Activated T-helper 17 cell treated with anti-CD3 and anti-CD28 coated beads, Interleukin-2, amount 50 U/mL, for 72 hours (primary cell): ENCODE data around the gene DNAJC17. TPM values are rescaled to one million over a fixed set of nuclear protein-coding genes. Genes with fewer than 3 reads are reported as not detected.

Experiments
- ATAC-seq: fragments of 150-1000 bp; cut with Tn5 transposase; replicated peaks from 2 replicates; pipeline ENCODE4 v1.10.0; 2021; ENCODE audit warnings: mild to moderate bottlenecking, moderate library complexity
- H3K27ac Mint-ChIP-seq: one replicate; pipeline ENCODE4 v1.8.0; 2022; ENCODE audit warnings: mixed read lengths
- H3K27me3 Mint-ChIP-seq: one replicate; pipeline ENCODE4 v1.8.0; 2022; ENCODE audit warnings: mixed read lengths
- H3K36me3 Mint-ChIP-seq: one replicate; pipeline ENCODE4 v1.8.0; 2022; ENCODE audit warnings: low read depth, mild to moderate bottlenecking, mixed read lengths
- H3K4me1 Mint-ChIP-seq: one replicate; pipeline ENCODE4 v1.8.0; 2022; ENCODE audit warnings: mixed read lengths
- H3K4me3 Mint-ChIP-seq: one replicate; pipeline ENCODE4 v1.8.0; 2022; ENCODE audit warnings: mild to moderate bottlenecking, mixed read lengths
- H3K9me3 Mint-ChIP-seq: one replicate; pipeline ENCODE4 v1.8.0; 2022; ENCODE audit warnings: mixed read lengths
- total RNA-seq, 2 donors: library from RNA; stranded (reverse); gene quantifications; one replicate each; pipeline ENCODE4 v1.2.3, GENCODE V29; 2022

Gene DNAJC17
- total RNA-seq, 2 donors from 2014 or later = 30.3 to 34.3 TPM

- H3K27ac Mint-ChIP-seq = peak overlapping the region; percentile 97
- H3K9me3 Mint-ChIP-seq = no peaks in the 10 kb centered on the region
- no peaks in the 10 kb centered on the region for H3K27me3 Mint-ChIP-seq
- peaks cover 33% of the 10 kb centered on the region for H3K36me3 Mint-ChIP-seq
- H3K4me1 Mint-ChIP-seq = peaks cover 20% of the 10 kb centered on the region
- ATAC-seq = no peak
- H3K4me3 Mint-ChIP-seq = peak overlapping the region; percentile 90
Observed at GRCh38 chr15:40755812-40756208, 51.5 kb downstream of the DNAJC17 start.

- peak; percentile 93 for ATAC-seq
- H3K27me3 Mint-ChIP-seq = no peaks in the 10 kb centered on the region
- H3K36me3 Mint-ChIP-seq = peaks cover 40% of the 10 kb centered on the region
- peak within 1 kb of the TSS; percentile 90 for H3K4me3 Mint-ChIP-seq
- peak within 1 kb of the TSS; percentile 97 for H3K27ac Mint-ChIP-seq
- no peaks in the 10 kb centered on the region for H3K9me3 Mint-ChIP-seq
- H3K4me1 Mint-ChIP-seq = peaks cover 20% of the 10 kb centered on the region
Observed at GRCh38 chr15:40754883-40755811, 52.1 kb downstream of the DNAJC17 start, which contains the start of gene RMDN3. TSS of gene RMDN3 (minus strand) at chr15:40755254. CDS start at chr15:40754783, 471 bp downstream.

- peak; percentile 6 for ATAC-seq
- Mint-ChIP-seq H3K4me1 (peaks cover 20% of the 10 kb centered on the region), H3K4me3 (peak overlapping the region; percentile 90), H3K9me3 (no peaks in the 10 kb centered on the region), H3K36me3 (peaks cover 46% of the 10 kb centered on the region), H3K27me3 (no peaks in the 10 kb centered on the region), H3K27ac (peak overlapping the region; percentile 75)
Observed at GRCh38 chr15:40754574-40754882, 52.7 kb downstream of the DNAJC17 start.

- Mint-ChIP-seq H3K9me3 (no peaks in the 10 kb centered on the region), H3K27ac (peak overlapping the region; percentile 52), H3K4me1 (peaks cover 20% of the 10 kb centered on the region), H3K27me3 (no peaks in the 10 kb centered on the region), H3K36me3 (peaks cover 66% of the 10 kb centered on the region), H3K4me3 (no peak overlapping the region)
- ATAC-seq = no peak
Observed at GRCh38 chr15:40751745-40752144, 55.5 kb downstream of the DNAJC17 start.

DNA sequence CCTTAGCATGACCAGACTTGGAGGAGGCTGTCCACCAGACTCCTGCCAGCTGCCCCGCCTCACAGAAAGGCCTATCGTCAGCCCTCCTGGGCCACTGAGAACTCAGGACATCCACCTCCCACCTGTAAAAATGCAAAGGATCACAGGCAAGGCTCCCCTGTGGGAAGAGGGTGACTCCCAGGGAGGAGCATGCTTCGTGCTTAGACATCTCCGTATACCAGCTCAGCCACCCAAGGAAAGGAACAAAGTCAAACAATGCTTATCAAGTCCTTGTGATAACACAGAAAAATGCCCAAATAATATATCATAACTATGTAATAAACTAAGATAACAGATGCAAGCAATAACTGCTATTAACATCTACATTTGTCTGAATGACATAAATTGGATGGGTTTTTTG is 56.4 kb downstream of the DNAJC17 start:
- H3K9me3 Mint-ChIP-seq = no peaks in the 10 kb centered on the region
- H3K4me3 Mint-ChIP-seq = no peak overlapping the region
- H3K27ac Mint-ChIP-seq = peak overlapping the region; percentile 52
- H3K4me1 Mint-ChIP-seq = peaks cover 20% of the 10 kb centered on the region
- no peak for ATAC-seq
- H3K36me3 Mint-ChIP-seq = peaks cover 72% of the 10 kb centered on the region
- no peaks in the 10 kb centered on the region for H3K27me3 Mint-ChIP-seq

GRCh38 chr15:40749151-40749630 is 58.1 kb downstream of the DNAJC17 start:
- Mint-ChIP-seq H3K4me3 (no peak overlapping the region), H3K27me3 (no peaks in the 10 kb centered on the region), H3K4me1 (peaks cover 26% of the 10 kb centered on the region), H3K27ac (peak overlapping the region; percentile 58), H3K36me3 (peaks cover 88% of the 10 kb centered on the region), H3K9me3 (no peaks in the 10 kb centered on the region)
- ATAC-seq = no peak

- Mint-ChIP-seq H3K27me3 (no peaks in the 10 kb centered on the region), H3K36me3 (peaks cover 85% of the 10 kb centered on the region), H3K4me3 (no peak overlapping the region), H3K27ac (peak overlapping the region; percentile 48), H3K4me1 (peaks cover 23% of the 10 kb centered on the region), H3K9me3 (no peaks in the 10 kb centered on the region)
- ATAC-seq = no peak
Observed at GRCh38 chr15:40747685-40748631, 59.3 kb downstream of the DNAJC17 start.

DNA sequence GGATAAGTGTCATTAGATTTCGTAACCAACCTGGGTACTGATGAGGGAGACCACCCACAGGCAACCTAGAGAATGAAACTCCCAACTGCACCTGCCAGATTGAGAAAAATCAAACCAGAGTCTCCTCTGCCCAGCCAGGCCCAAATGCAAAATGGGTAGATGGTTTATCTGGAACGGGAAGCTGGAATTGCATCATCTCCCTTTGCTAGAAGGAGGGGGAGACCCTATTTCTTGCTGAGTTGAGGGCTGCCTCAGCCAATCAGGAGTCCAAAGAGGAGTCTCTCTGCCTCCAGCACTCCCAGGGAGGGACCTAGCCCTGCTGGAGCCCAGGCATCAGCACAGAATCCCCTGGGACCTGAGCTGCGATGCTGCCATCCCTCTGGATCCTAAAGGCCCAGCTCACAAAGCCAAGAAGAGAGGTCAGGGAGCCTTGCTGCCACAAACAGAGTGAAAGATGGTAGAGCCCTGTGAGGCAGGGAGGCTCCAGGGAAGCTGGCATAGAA is 60.3 kb downstream of the DNAJC17 start:
- Mint-ChIP-seq H3K4me3 (no peak overlapping the region), H3K36me3 (peaks cover 85% of the 10 kb centered on the region), H3K9me3 (no peaks in the 10 kb centered on the region), H3K27me3 (no peaks in the 10 kb centered on the region), H3K4me1 (peaks cover 20% of the 10 kb centered on the region), H3K27ac (peak overlapping the region; percentile 48)
- ATAC-seq = no peak

DNA sequence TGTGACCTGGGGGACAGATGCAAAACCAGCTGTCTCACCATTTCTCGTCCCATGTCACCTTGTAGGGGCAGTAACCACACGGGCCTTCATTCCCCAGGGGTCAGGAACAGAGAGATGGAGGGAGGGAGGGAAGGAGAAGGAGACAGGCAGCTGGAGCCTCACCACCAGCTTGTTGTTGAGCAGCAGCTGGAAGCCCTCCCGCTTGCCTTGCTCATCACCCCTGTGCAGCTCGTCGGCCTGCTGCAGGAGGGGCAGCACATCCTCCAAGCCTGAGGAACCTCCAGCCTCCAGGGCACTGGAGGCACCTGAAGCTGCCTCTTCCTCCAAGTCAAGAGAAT is 62.5 kb downstream of the DNAJC17 start:
- peaks cover 83% of the 10 kb centered on the region for H3K36me3 Mint-ChIP-seq
- peak overlapping the region; percentile 71 for H3K4me3 Mint-ChIP-seq
- no peak for ATAC-seq
- H3K9me3 Mint-ChIP-seq = no peaks in the 10 kb centered on the region
- H3K27ac Mint-ChIP-seq = peak overlapping the region; percentile 62
- no peaks in the 10 kb centered on the region for H3K27me3 Mint-ChIP-seq
- H3K4me1 Mint-ChIP-seq = peaks cover 20% of the 10 kb centered on the region

DNA sequence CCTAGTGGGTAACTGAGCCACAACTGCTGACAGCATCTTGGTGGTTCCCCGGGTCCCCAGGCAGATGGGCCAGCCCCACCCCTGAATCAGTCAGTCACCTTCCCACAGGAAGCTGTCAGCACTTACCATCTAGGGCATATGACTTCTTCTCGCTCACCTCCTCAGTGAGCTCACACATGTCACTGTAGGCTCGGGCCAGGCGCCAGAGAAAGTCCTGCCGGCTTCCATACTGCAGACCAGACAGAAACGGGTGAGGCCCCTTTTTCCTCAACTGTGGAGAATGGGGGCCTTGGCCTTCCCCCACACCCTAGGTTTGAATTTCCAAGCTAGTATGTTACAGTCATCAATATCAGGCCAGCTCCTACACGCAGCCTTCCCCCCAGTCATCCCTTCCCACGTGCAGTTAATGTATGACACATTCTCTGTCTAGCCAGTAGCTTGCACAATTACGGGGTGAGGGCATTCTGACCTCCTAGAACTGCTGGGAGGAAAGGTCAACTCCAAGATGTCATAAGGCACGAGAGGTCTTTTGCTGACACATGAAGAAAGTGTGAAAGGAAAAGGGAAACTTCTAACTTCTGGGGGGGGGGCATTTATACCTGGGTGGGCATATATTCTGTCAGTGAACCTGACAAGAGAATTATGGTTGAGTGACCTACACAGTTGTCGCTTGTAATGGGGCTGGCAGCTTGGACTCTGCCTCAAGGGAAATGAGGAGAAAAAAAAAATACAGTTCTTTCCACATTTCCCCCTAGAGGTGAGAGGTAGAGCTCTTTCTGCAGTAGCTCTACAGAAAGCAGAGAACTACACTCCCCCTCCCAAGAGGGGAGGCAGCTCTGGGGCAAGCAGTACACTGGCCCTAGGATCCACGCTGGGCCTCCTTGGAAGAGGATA is 63.1 kb downstream of the DNAJC17 start:
- Mint-ChIP-seq H3K27ac (peak overlapping the region; percentile 89), H3K27me3 (no peaks in the 10 kb centered on the region), H3K4me3 (peak overlapping the region; percentile 71), H3K4me1 (peaks cover 20% of the 10 kb centered on the region), H3K9me3 (no peaks in the 10 kb centered on the region), H3K36me3 (peaks cover 84% of the 10 kb centered on the region)
- peak; percentile 98 for ATAC-seq

- Mint-ChIP-seq H3K27ac (peak overlapping the region; percentile 89), H3K9me3 (no peaks in the 10 kb centered on the region), H3K27me3 (no peaks in the 10 kb centered on the region), H3K36me3 (peaks cover 90% of the 10 kb centered on the region), H3K4me3 (peak overlapping the region; percentile 71), H3K4me1 (peaks cover 20% of the 10 kb centered on the region)
- ATAC-seq = peak; percentile 43
Observed at GRCh38 chr15:40743485-40743901, 63.8 kb downstream of the DNAJC17 start.

DNA sequence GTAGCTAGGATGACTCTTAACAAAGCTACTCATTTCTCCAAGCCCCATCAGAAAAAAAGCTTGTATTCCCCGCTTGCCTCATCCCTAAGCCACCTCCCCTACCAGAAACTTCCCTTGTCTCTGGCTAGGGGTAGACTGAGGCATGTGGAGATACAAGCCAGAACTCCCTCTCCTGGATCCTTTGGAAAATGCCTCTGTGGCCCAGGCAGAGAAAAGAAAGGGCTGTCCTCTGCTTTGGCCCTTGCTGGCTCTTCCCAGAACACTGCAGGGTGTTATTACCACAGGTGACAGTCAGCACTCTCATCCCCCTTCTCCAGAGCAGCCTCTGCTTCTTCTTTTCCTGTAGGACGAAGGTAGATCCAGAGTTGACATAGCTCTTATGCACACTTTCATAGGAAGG is 67.4 kb downstream of the DNAJC17 start:
- H3K36me3 Mint-ChIP-seq = peaks cover 93% of the 10 kb centered on the region
- ATAC-seq = no peak

GRCh38 chr15:40739047-40739446 is 68.2 kb downstream of the DNAJC17 start:
- Mint-ChIP-seq H3K9me3 (no peaks in the 10 kb centered on the region), H3K27ac (no peak overlapping the region), H3K36me3 (peaks cover 94% of the 10 kb centered on the region), H3K4me1 (peaks cover 11% of the 10 kb centered on the region), H3K4me3 (no peak overlapping the region), H3K27me3 (no peaks in the 10 kb centered on the region)
- ATAC-seq = no peak

More for the DNA sequence above, 67.4 kb downstream of the DNAJC17 start:
- Mint-ChIP-seq H3K27me3 (no peaks in the 10 kb centered on the region), H3K4me1 (peaks cover 15% of the 10 kb centered on the region), H3K4me3 (no peak overlapping the region), H3K27ac (no peak overlapping the region), H3K9me3 (no peaks in the 10 kb centered on the region)
